Inferior parietal cortex (tissue), 1 donor: Measurements from ENCODE around the gene FCGBP.
"Not testable (repeated sequence)": the region's sequence is repeated elsewhere in the genome, so short reads cannot be mapped to it uniquely, and the experiment has no call there.

ENCODE experiments used
- DNase-seq: peaks from one replicate; pipeline ENCODE4 v3.0.0-alpha.2; 2016; ENCODE audit errors: extremely low spot score

FCGBP gene

GRCh38 chr19:39890755-39891551 lies 43.5 kb downstream of the FCGBP start:
- DNase-seq = no peak

DNA sequence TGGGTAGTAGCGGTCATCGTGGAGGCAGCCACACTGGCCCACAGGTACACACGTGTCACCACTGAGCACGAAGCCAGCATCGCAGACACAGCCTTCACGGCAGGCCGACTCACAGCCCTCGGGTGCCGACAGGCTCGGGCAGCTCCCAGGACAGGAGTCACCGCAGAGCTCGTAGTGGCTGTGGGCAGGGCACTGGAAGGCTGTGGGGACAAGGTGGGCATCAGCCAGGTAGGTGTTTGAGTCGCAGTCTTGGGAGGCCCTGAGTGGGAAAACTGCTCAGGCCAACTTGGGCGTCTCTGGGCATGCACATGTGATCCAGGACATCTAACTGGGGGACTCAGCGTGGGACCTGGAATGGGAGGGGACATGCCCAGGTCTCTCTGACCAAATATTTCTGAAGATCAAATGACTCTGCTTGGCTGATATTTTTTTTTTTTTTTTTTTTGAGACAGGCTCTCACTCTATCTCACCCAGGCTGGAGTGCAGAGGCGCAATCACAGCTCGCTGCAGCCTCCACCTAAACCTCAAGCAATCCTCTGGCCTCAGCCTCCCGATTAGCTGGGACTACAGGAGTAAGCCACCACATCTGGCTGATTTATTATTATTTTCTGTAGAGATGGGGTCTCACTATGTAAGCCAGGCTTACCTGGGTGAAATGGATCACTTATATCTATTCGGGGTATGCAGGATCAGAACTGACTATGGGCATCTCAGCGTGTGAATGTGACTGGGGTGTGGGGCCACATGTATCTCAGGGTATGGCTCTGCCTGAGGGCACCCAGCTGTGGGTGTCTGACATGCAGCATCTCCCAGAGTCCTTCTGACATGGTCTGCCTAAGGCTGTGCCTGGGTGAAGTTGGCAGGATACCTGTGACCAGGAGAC lies 44.3 kb downstream of the FCGBP start:
- DNase-seq = not testable (repeated sequence)

GRCh38 chr19:39887456-39887951 lies 46.9 kb downstream of the FCGBP start:
- DNase-seq = not testable (repeated sequence)

DNA sequence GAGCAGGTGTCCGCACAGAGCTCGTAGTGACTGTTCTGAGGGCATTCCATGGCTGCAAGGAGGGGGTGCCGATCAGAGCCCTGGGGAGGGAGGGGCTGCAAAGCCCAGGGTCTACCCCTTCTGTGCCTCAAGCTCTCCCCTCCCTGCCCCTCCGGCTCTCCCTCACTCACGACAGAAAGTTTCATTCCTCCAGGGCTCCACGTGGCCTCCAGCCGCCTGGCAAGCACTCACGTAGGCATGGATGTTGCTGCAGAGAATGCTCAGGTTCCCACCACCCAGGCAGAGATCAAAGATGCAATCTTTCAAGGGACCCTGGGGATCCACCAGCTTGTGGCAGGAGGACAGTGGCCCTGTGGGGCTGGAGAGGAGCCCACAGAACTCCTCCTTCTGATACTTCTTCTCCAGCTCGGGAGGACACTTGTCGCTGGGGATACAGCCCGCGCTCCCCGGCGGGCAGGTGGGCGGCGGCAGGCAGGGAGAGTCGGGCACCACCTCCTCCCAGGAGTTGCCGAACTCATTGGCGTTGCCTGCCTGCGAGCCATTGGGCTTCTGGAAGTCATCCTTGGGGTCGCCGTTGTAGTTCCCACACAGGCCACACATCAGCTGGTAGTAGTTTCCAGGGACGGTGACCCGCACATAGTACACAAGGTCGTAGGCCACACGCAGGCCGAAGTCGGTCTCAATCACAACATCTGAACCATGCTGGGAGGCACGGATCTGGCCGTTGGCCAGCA lies 48.4 kb downstream of the FCGBP start:
- not testable (repeated sequence) for DNase-seq

GRCh38 chr19:39884721-39885120 lies 49.7 kb downstream of the FCGBP start:
- not testable (repeated sequence) for DNase-seq
